K562 (cell line): Measurements from ENCODE around the gene ARHGEF38. TPM values are rescaled to one million over a fixed set of nuclear protein-coding genes. Genes with fewer than 3 reads are reported as not detected.

ENCODE experiments used
- ATAC-seq: fragments of 200-7000 bp; cut with Tn5 transposase; 3 replicates; pipeline ENCODE4 v1.9.1; 2020; ENCODE audit warnings: moderate library complexity
- BruUV-seq: library from RNA; stranded (reverse); fragments of 400-500 nt; replicated peaks from 2 replicates; lab custom pipeline; 2021; lab: Mats Ljungman, UMichigan
- CTCF ChIA-PET: fragments of 300-600 bp; formaldehyde crosslinking; extraction: SDS; loops from one replicate; lab custom pipeline; 2021; ENCODE audit warnings: low intra/inter-chr PET ratio; lab: Yijun Ruan, JAX
- POLR2A ChIA-PET: fragments of 300-600, 350-650 bp; sonication (Branson Sonifier 250); formaldehyde crosslinking; extraction: SDS; loops from one replicate; lab custom pipeline; 2021; ENCODE audit warnings: antibody characterized with exemption, inconsistent platforms; lab: Yijun Ruan, JAX
- DNase-seq, 4 experiments: peaks; one replicate each; pipeline versions ENCODE4 v3.0.0 to v3.0.0-alpha.2; 2011 to 2018; ENCODE audit warnings: low spot score in 3 of 4, mixed read lengths in 3 of 4; ENCODE audit errors: extremely low read depth in 1 of 4
- FAIRE-seq: peaks from 2 replicates; lab custom pipeline; 2011; peaks lifted over from hg19 to GRCh38; lab: Jason Lieb, UNC
- H2AFZ ChIP-seq: 2 replicates; pipeline ENCODE4 v1.6.0; 2011; ENCODE audit warnings: low read depth, low read length, control low read depth, inconsistent platforms
- H3K27ac ChIP-seq: fragments of 200-600 bp; 3 replicates; pipeline ENCODE4 v1.8.0; 2011; ENCODE audit warnings: low read depth, mild to moderate bottlenecking, control low read depth, inconsistent platforms, low read length, moderate library complexity, mixed read lengths; ENCODE audit errors: extremely low read depth
- H3K27me3 ChIP-seq, 2 experiments: fragments of 300-600 bp in 1 of 2; 2 replicates in 1 of 2; 3 replicates in 1 of 2; pipeline versions ENCODE4 v1.6.0 to v1.8.0; 2011; ENCODE audit warnings: inconsistent platforms in 2 of 2, low read length in 2 of 2, mild to moderate bottlenecking in 1 of 2, mixed read lengths in 1 of 2, moderate library complexity in 1 of 2; ENCODE audit not compliant: control insufficient read depth in 2 of 2, insufficient read depth in 2 of 2
- H3K36me3 ChIP-seq: fragments of 300-600 bp; 3 replicates; pipeline ENCODE4 v1.8.0; 2011; ENCODE audit warnings: mild to moderate bottlenecking, low read length, inconsistent platforms; ENCODE audit not compliant: control insufficient read depth, insufficient read depth
- H3K4me1 ChIP-seq, 2 experiments: fragments of 200-600 bp in 1 of 2; replicated peaks in 1 of 2; 2 replicates in 1 of 2; 3 replicates in 1 of 2; pipeline versions ENCODE4 v1.5.1 to v1.8.0; 2011; ENCODE audit warnings: inconsistent platforms in 2 of 2, low read length in 2 of 2, mild to moderate bottlenecking in 1 of 2, mixed read lengths in 1 of 2, moderate library complexity in 1 of 2; ENCODE audit not compliant: control insufficient read depth in 2 of 2, insufficient read depth in 2 of 2
- H3K4me2 ChIP-seq: 2 replicates; pipeline ENCODE4 v1.6.1; 2011; ENCODE audit warnings: low read length, control low read depth, inconsistent platforms, mixed read lengths; ENCODE audit not compliant: insufficient read depth
- H3K4me3 ChIP-seq: fragments of 200-600 bp; sonication (generic), shearing (Covaris generic); 2 replicates; pipeline ENCODE4 v1.5.1; 2016; ENCODE audit warnings: control low read depth, inconsistent platforms
- H3K79me2 ChIP-seq: fragments of 200-600 bp; 3 replicates; pipeline ENCODE4 v1.8.0; 2011; ENCODE audit warnings: low read length, inconsistent platforms; ENCODE audit not compliant: control insufficient read depth, insufficient read depth
- H3K9ac ChIP-seq, 2 experiments: 2 replicates each; pipeline versions ENCODE4 v1.6.0 to v1.6.1; 2011; ENCODE audit warnings: low read depth in 2 of 2, low read length in 2 of 2, control low read depth in 1 of 2, inconsistent platforms in 1 of 2, mild to moderate bottlenecking in 1 of 2, mixed read lengths in 1 of 2; ENCODE audit not compliant: insufficient read depth in 1 of 2
- H3K9me1 ChIP-seq: one replicate; pipeline ENCODE4 v1.6.0; 2011; ENCODE audit warnings: inconsistent platforms, mild to moderate bottlenecking, low read length, moderate library complexity; ENCODE audit not compliant: control insufficient read depth, insufficient read depth
- H3K9me3 ChIP-seq: replicated peaks from 2 replicates; pipeline ENCODE4 v1.5.1; 2011; ENCODE audit warnings: low read depth, low read length, inconsistent platforms; ENCODE audit not compliant: control insufficient read depth, insufficient read depth
- H4K20me1 ChIP-seq: replicated peaks from 2 replicates; pipeline ENCODE4 v1.6.1; 2011; ENCODE audit warnings: low read length, inconsistent platforms, mixed read lengths; ENCODE audit not compliant: control insufficient read depth, insufficient read depth
- CBX3 ChIP-seq, 2 experiments: IDR thresholded peaks; 1 replicate in 1 of 2; 2 replicates in 1 of 2; pipeline ENCODE4 v1.6.1; 2012; ENCODE audit warnings: inconsistent platforms in 2 of 2, low read length in 2 of 2, borderline replicate concordance in 1 of 2, control low read depth in 1 of 2
- FOSL1 ChIP-seq: fragments of 200-800 bp; sonication (Bioruptor generic); conservative IDR thresholded peaks from 2 replicates; pipeline ENCODE4 v1.6.1; 2016; ENCODE audit warnings: missing genetic modification characterization, missing compliant biosample characterization
- HNRNPLL ChIP-seq: fragments of 200-400 bp; formaldehyde crosslinking; IDR thresholded peaks from 2 replicates; pipeline ENCODE4 v1.6.1; 2017; ENCODE audit warnings: low read length, low read depth, mild to moderate bottlenecking; ENCODE audit not compliant: poor library complexity, severe bottlenecking
- MTA1 ChIP-seq: fragments of 450-650 bp; IDR thresholded peaks from 2 replicates; pipeline ENCODE4 v1.6.1; 2017; ENCODE audit warnings: borderline replicate concordance
- RERE ChIP-seq: sonication (generic); formaldehyde crosslinking; IDR thresholded peaks from 2 replicates; pipeline ENCODE4 v1.8.0; 2023; ENCODE audit warnings: missing genetic modification reagents, mild to moderate bottlenecking, borderline replicate concordance
- XRCC4 ChIP-seq: IDR thresholded peaks from one replicate; pipeline ENCODE4 v1.6.1; 2011; ENCODE audit not compliant: insufficient read depth, insufficient read length; ENCODE audit errors: extremely low read depth
- ZNF146 ChIP-seq: IDR thresholded peaks from one replicate; pipeline ENCODE4 v1.6.1; 2018; ENCODE audit warnings: missing compliant biosample characterization; ENCODE audit not compliant: unreplicated experiment
- WGBS: fragments of 100-300 bp; shearing (Covaris generic); methylation state at CpG from one replicate; pipeline ENCODE4 v1.1.6; 2016; ENCODE audit warnings: low coverage, mixed read lengths; ENCODE audit not compliant: insufficient coverage; ENCODE audit errors: missing lambda C conversion rate; 5-methylcytosine and 5-hydroxymethylcytosine counted together
- in situ Hi-C: fragments of 300-500 bp; cut with MboI; formaldehyde crosslinking; loops from 4 replicates; pipeline ENCODE4 v1.15.0; 2018; ENCODE audit warnings: inconsistent platforms, mixed read lengths
- intact Hi-C: fragments of 100-400 bp; cut with micrococcal nuclease; formaldehyde crosslinking; loops from 2 replicates; pipeline ENCODE4 v1.14.2; 2022
- polyA plus RNA-seq, 8 experiments: library from polyadenylated mRNA; depleted of rRNA in 4 of 8; stranded (reverse) in 5 of 8; unstranded in 3 of 8; fragments of >200 nt; fragmentation: Nextera tagmentation in 2 of 8; fragmentation: Illumina TruSeq in 1 of 8; extraction: Ambion mirVana in 2 of 8; extraction: Trizol in 1 of 8; gene quantifications; 2 replicates each; pipeline versions ENCODE4 v1.2.1 to v1.2.3, GENCODE V29; 2011 to 2014; ENCODE audit warnings: inconsistent platforms in 1 of 8, missing spikeins in 1 of 8
- total RNA-seq, 7 experiments: library from RNA; depleted of rRNA in 6 of 7; stranded (reverse); fragments of >200 nt in 6 of 7; fragmentation: Illumina TruSeq in 2 of 7; extraction: Trizol in 2 of 7; gene quantifications; 2 replicates each; pipeline versions ENCODE4 v1.2.1 to v1.2.3, GENCODE V29; 2011 to 2021; ENCODE audit warnings: low replicate concordance in 1 of 7
- TF ChIP-seq, protein P1 (sequence below): sonication (generic); formaldehyde crosslinking; IDR thresholded peaks from 2 replicates; pipeline ENCODE4 v1.8.1; 2023; ENCODE audit warnings: missing genetic modification reagents, mild to moderate bottlenecking, borderline replicate concordance
- TF ChIP-seq, protein P2 (sequence below), 2 experiments: fragments of 450-650 bp; conservative IDR thresholded peaks; 2 replicates each; pipeline ENCODE4 v1.6.1; 2017; ENCODE audit warnings: mild to moderate bottlenecking in 2 of 2, moderate library complexity in 2 of 2

Gene ARHGEF38
- total and polyA plus RNA-seq, 9 of the 15 experiments (the other 6 are each of a cell fraction or from before 2014, with no cell fraction given): 0.17 TPM; not detected in 8

DNA sequence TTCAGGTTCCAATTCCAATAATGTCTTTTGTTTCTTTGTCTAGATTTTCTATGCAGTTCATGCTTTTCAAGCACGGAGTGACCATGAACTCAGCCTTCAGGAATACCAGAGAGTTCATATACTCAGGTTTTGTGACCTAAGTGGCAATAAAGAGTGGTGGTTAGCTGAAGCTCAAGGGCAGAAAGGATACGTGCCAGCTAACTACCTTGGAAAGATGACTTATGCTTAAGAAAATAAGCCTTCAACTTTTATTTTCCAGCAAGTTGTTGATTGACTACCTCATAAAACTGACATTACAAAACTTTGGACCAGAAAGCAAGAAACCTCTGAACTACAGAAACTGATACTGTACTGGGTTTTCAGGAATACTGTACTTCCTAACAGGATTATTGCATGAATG is 125.3 kb downstream of the ARHGEF38 start:
- intact Hi-C loops (no loop called here), in situ Hi-C loops (no loop called here)
- Histone ChIP-seq H3K9me1 (no peaks in the 10 kb centered on the region), H3K4me2 (no peak overlapping the region), H3K27ac (no peak overlapping the region), H3K4me3 (no peak overlapping the region), H3K9ac (no peak overlapping the region), H3K4me1 (no peaks in the 10 kb centered on the region), H3K27me3 (no peaks in the 10 kb centered on the region), H3K79me2 (no peaks in the 10 kb centered on the region), H2AFZ (no peak overlapping the region), H4K20me1 (no peaks in the 10 kb centered on the region), H3K9me3 (no peaks in the 10 kb centered on the region), H3K36me3 (peaks cover 2% of the 10 kb centered on the region; the same call in 1 of the 3 replicates)
- ChIA-PET POLR2A (no interaction called here), CTCF (no interaction called here)
- 0% methylated on average over 2 of the region's 2 CpGs for WGBS
- DNase-seq: no peak
- ATAC-seq: no peak
- FAIRE-seq: no peak
- no TSS peak for BruUV-seq
- TF ChIP-seq XRCC4 (no peak), RERE (no peak), CBX3 (IDR thresholded peaks at IDR 0.05; ENCODE audit: borderline replicate concordance in 1 of 2, low read length in 2 of 2) (no peak), HNRNPLL (no peak), ZNF146 (CRISPR knock-in tag) (no peak), FOSL1 (tag) (no peak), MTA1 (no peak)
- TF ChIP-seq, protein P1, sequence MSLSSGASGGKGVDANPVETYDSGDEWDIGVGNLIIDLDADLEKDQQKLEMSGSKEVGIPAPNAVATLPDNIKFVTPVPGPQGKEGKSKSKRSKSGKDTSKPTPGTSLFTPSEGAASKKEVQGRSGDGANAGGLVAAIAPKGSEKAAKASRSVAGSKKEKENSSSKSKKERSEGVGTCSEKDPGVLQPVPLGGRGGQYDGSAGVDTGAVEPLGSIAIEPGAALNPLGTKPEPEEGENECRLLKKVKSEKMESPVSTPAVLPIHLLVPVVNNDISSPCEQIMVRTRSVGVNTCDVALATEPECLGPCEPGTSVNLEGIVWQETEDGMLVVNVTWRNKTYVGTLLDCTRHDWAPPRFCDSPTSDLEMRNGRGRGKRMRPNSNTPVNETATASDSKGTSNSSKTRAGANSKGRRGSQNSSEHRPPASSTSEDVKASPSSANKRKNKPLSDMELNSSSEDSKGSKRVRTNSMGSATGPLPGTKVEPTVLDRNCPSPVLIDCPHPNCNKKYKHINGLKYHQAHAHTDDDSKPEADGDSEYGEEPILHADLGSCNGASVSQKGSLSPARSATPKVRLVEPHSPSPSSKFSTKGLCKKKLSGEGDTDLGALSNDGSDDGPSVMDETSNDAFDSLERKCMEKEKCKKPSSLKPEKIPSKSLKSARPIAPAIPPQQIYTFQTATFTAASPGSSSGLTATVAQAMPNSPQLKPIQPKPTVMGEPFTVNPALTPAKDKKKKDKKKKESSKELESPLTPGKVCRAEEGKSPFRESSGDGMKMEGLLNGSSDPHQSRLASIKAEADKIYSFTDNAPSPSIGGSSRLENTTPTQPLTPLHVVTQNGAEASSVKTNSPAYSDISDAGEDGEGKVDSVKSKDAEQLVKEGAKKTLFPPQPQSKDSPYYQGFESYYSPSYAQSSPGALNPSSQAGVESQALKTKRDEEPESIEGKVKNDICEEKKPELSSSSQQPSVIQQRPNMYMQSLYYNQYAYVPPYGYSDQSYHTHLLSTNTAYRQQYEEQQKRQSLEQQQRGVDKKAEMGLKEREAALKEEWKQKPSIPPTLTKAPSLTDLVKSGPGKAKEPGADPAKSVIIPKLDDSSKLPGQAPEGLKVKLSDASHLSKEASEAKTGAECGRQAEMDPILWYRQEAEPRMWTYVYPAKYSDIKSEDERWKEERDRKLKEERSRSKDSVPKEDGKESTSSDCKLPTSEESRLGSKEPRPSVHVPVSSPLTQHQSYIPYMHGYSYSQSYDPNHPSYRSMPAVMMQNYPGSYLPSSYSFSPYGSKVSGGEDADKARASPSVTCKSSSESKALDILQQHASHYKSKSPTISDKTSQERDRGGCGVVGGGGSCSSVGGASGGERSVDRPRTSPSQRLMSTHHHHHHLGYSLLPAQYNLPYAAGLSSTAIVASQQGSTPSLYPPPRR (CRISPR knock-in tag): no peak
- TF ChIP-seq, protein P2, sequence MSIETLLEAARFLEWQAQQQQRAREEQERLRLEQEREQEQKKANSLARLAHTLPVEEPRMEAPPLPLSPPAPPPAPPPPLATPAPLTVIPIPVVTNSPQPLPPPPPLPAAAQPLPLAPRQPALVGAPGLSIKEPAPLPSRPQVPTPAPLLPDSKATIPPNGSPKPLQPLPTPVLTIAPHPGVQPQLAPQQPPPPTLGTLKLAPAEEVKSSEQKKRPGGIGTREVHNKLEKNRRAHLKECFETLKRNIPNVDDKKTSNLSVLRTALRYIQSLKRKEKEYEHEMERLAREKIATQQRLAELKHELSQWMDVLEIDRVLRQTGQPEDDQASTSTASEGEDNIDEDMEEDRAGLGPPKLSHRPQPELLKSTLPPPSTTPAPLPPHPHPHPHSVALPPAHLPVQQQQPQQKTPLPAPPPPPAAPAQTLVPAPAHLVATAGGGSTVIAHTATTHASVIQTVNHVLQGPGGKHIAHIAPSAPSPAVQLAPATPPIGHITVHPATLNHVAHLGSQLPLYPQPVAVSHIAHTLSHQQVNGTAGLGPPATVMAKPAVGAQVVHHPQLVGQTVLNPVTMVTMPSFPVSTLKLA (conservative IDR thresholded peaks at IDR 0.05): no peak
